Measurements from ENCODE around the gene NRIP1. TPM values are rescaled to one million over a fixed set of nuclear protein-coding genes. Genes with fewer than 3 reads are reported as not detected.

NRIP1 gene
- total RNA-seq, 1 experiment from 2014 or later, result 10.4 TPM

GRCh38 chr21:15037095-15037899 is 27.5 kb downstream of the NRIP1 start:
- H3K23ac ChIP-seq (ENCODE audit: insufficient read length, low read depth, low read length), result no peak overlapping the region
- H2AFZ ChIP-seq (ENCODE audit: low read length), result no peak overlapping the region
- no peak overlapping the region for H3K4ac ChIP-seq (ENCODE audit: low read depth, low read length)
- no peak overlapping the region for H2AK5ac ChIP-seq (ENCODE audit: insufficient read length, low read length)
- H2BK120ac ChIP-seq (ENCODE audit: low read depth, low read length, poor library complexity, severe bottlenecking), result no peak overlapping the region
- H3K4me2 ChIP-seq (ENCODE audit: insufficient read depth, insufficient read length, low read length), result no peak overlapping the region
- no peak overlapping the region for H2BK20ac ChIP-seq (ENCODE audit: low read depth, low read length, poor library complexity, severe bottlenecking)
- Mint-ChIP-seq H3K4me1 (peaks cover 2% of the 10 kb centered on the region in 2 experiments), H3K9me3 (no peaks in the 10 kb centered on the region), H3K27me3 (ENCODE audit: low read depth) (no peaks in the 10 kb centered on the region), H3K4me3 (no peak overlapping the region), H3K36me3 (ENCODE audit: insufficient read depth in 1 of 3, low read depth in 3 of 3) (peaks cover 0 to 3% (median 2%) of the 10 kb centered on the region in 3 experiments; a peak in 3 of 7 replicates), H3K27ac (no peak overlapping the region)
- no peak overlapping the region for H4K91ac ChIP-seq (ENCODE audit: insufficient read length, low read depth, low read length)
- H3K9ac ChIP-seq (ENCODE audit: extremely low read depth, insufficient read length, low read length), result no peak overlapping the region
- H3K23me2 ChIP-seq (ENCODE audit: insufficient read length, low read depth, low read length, poor library complexity, severe bottlenecking), result no peaks in the 10 kb centered on the region
- WGBS (ENCODE audit: extremely low coverage, insufficient read length, low lambda C conversion rate), result no CpG with 5 or more reads among the region's 5 CpGs
- H3K27ac ChIP-seq (ENCODE audit: insufficient read length, low read depth, low read length), result no peak overlapping the region
- TF ChIP-seq CTCF (conservative IDR thresholded peaks at IDR 0.05), result no peak; the same call in 2 of the 3 replicates
- DNase-seq, result no peak
- no peaks in the 10 kb centered on the region for H4K20me1 ChIP-seq (ENCODE audit: control insufficient read depth, insufficient read depth, insufficient read length)
- no peak overlapping the region for H3K18ac ChIP-seq (ENCODE audit: insufficient read length, low read depth, low read length)
- no peaks in the 10 kb centered on the region; the same call in 1 of the 2 replicates for H3K79me2 ChIP-seq (ENCODE audit: insufficient read depth, low read length)
- H3K56ac ChIP-seq (ENCODE audit: insufficient read length, low read depth, low read length), result no peak overlapping the region
- no peak overlapping the region for H2BK5ac ChIP-seq (ENCODE audit: insufficient read length, low read length)
- H3K27me3 ChIP-seq (ENCODE audit: insufficient read depth, low read length), result no peaks in the 10 kb centered on the region
- no peak overlapping the region for H3K14ac ChIP-seq (ENCODE audit: insufficient read depth, low read length)
- no peak overlapping the region for H3T11ph ChIP-seq (ENCODE audit: low read length)
- no peak overlapping the region for H4K8ac ChIP-seq (replicated peaks; ENCODE audit: insufficient read length, low read depth, low read length)
- H4K5ac ChIP-seq (ENCODE audit: insufficient read length, low read depth, low read length), result no peak overlapping the region
- no peak overlapping the region for H2BK15ac ChIP-seq (ENCODE audit: low read depth, low read length)
- H3K79me1 ChIP-seq (ENCODE audit: insufficient read depth, low read depth, low read length, poor library complexity, severe bottlenecking), result no peaks in the 10 kb centered on the region
- H3K4me1 ChIP-seq (ENCODE audit: insufficient read depth, low read length), result no peaks in the 10 kb centered on the region
- no peak overlapping the region for H2BK12ac ChIP-seq (ENCODE audit: insufficient read length, low read depth, low read length)
- no peaks in the 10 kb centered on the region for H3K9me3 ChIP-seq (ENCODE audit: control insufficient read depth, low read depth, low read length)
